Chondrocyte (in vitro differentiated cells): Measurements from ENCODE around the gene TLCD3B. TPM values are rescaled to one million over a fixed set of nuclear protein-coding genes. Genes with fewer than 3 reads are reported as not detected.

Experiments used
- DNase-seq: peaks from one replicate; pipeline ENCODE4 v3.0.0; 2021; ENCODE audit warnings: mixed read lengths, low spot score
- H3K27ac Mint-ChIP-seq: one replicate; pipeline ENCODE4 v1.8.0; 2021; ENCODE audit warnings: mild to moderate bottlenecking, moderate library complexity, mixed read lengths; ENCODE audit not compliant: unreplicated experiment
- H3K27me3 Mint-ChIP-seq: 2 replicates; pipeline ENCODE4 v1.8.0; 2021; ENCODE audit warnings: low read depth, mixed read lengths
- H3K36me3 Mint-ChIP-seq: 2 replicates; pipeline ENCODE4 v1.8.0; 2021; ENCODE audit warnings: low read depth, mixed read lengths
- H3K4me1 Mint-ChIP-seq: 2 replicates; pipeline ENCODE4 v1.8.0; 2021; ENCODE audit warnings: low read depth, mild to moderate bottlenecking, mixed read lengths
- H3K4me3 Mint-ChIP-seq: one replicate; pipeline ENCODE4 v1.8.0; 2021; ENCODE audit warnings: mild to moderate bottlenecking, moderate library complexity, mixed read lengths; ENCODE audit not compliant: unreplicated experiment
- H3K9me3 Mint-ChIP-seq: 2 replicates; pipeline ENCODE4 v1.8.0; 2021; ENCODE audit warnings: low read depth, mixed read lengths
- CTCF ChIP-seq: fragments of 200-600 bp; sonication (generic); IDR thresholded peaks from 2 replicates; pipeline ENCODE4 v1.5.0; 2021; ENCODE audit warnings: antibody characterized with exemption, mild to moderate bottlenecking, moderate library complexity
- total RNA-seq: library from RNA; stranded (reverse); gene quantifications from 3 replicates; pipeline ENCODE4 v1.2.1, GENCODE V29; 2021

TLCD3B gene
- total RNA-seq, 1 donor from 2014 or later: 0.77 TPM

GRCh38 chr16:30004424-30004776, 26.7 kb downstream of the TLCD3B start:
- DNase-seq: no peak
- no peak overlapping the region for H3K4me3 Mint-ChIP-seq
- peaks cover 1% of the 10 kb centered on the region for H3K27me3 Mint-ChIP-seq
- no peak overlapping the region for H3K27ac Mint-ChIP-seq
- no peaks in the 10 kb centered on the region for H3K4me1 Mint-ChIP-seq
- no peaks in the 10 kb centered on the region for H3K9me3 Mint-ChIP-seq
- H3K36me3 Mint-ChIP-seq: peaks cover 3% of the 10 kb centered on the region
- no peak for TF ChIP-seq CTCF

DNA sequence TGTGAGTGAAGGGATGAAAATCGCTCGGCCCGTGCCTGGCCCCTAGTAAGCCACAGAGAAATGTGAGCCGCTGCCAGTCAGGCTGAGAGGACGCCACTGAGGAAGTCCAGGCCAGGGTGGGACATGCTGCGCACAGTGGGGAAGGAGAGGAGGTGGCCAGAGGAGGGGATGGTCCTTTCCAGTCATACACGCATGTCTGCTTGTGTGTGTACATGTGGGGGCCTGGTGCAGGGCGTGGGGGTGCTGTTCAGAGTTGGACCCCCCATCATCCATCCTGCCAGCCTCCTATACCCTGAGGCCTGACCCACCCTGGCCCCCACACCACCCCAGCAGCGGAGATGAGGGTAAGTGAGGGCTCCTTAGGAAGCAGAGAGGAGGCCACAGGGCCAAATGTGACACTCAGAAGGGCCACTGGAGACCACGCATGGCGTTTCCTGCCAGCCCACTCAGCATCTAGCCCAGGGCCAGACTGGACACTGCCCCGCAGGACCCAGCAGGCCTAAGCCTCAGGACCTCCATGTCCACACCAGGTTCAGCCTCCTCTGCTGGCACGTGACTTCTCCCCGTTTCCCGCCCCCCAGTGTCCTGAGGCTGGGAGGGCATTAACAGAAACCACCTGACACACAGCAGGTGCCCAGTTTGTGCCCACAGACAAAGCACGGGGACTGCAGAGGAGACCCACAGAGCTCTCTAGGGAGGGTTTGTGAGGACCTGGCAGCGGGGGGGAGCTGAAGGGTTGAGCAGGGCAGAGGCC, 27.2 kb downstream of the TLCD3B start:
- Mint-ChIP-seq H3K4me3 (no peak overlapping the region), H3K27ac (no peak overlapping the region), H3K9me3 (no peaks in the 10 kb centered on the region), H3K27me3 (no peaks in the 10 kb centered on the region), H3K4me1 (no peaks in the 10 kb centered on the region), H3K36me3 (peaks cover 3% of the 10 kb centered on the region)
- no peak for TF ChIP-seq CTCF
- DNase-seq: no peak

DNA sequence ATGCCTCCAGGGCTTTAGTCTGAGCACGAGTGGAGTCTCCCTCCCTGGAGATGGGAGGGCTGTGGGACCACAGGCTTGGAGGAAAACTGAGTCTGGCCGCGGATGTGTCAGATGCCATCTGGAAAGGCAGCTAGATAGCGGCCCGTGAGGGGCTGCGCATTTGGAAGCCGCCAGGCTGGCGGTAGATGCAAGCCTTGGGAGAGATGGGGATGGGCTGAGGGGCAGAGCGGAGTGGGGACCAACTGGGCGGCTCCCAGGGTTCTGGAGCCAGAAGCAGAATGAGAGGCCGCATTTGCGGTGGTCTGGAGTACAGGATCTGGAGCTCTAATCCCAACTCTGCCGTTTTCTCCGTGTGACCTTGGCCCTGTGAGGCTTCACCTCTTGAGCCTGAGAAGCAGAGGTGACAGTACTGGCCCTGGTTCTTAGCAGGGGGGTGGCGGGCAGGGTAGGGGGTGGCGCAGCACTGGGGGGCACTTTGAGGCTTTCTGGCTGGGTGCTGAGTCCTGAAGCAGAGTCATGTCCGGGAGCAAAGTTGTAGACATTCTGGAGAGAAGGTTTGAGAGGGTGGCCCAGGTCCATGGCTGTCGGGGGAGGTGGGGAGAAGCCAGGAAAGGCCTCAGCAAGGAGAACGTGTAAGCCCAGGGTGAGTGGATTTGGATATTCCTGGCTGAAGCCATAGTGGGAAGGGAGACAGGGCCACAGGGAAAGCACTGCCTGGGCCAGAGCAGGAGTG, 28.3 kb downstream of the TLCD3B start:
- no peak for TF ChIP-seq CTCF
- Mint-ChIP-seq H3K36me3 (peaks cover 3% of the 10 kb centered on the region), H3K27me3 (no peaks in the 10 kb centered on the region), H3K9me3 (no peaks in the 10 kb centered on the region), H3K4me1 (no peaks in the 10 kb centered on the region), H3K4me3 (no peak overlapping the region), H3K27ac (peak overlapping the region; percentile 45)
- DNase-seq: no peak

DNA sequence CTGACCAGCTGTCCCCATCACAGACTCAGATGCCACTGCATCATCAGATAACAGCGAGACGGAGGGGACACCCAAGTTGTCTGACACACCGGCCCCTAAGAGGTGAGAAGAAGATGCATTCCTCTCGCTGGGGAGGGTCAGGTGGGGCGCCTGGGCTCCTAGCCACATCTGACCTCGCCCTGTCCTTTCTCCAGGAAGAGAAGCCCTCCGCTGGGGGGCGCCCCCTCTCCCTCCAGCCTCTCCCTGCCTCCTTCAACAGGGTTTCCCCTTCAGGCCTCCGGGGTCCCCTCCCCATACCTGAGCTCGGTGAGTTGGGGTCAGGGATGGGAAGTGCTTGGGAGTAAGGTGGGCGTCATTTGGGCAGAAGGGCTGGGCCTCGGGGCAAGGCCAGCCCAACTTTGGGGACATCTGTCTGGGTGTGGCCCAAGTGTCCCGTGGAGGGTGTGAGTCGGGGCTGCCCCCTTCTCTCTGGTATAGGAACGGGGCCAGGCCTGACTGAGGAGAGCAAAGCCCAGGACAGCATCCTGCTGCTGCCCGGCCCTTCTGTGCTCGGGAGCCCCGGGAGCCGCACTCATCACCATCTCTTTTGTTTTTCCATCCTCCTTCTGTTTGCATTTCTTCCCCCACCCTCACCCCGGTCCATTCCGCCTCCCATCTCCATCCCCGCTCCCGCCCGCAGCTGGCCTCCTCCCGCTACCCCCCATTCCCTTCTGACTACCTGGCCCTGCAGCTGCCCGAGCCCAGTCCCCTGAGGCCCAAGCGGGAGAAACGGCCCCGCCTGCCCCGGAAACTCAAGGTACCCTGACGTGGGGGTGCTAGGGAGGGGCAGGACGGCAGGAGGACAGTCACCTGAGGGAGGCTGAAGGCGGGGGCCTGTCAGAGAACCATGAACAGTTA, 30.1 kb downstream of the TLCD3B start:
- Mint-ChIP-seq H3K4me1 (peaks cover 11% of the 10 kb centered on the region), H3K4me3 (no peak overlapping the region), H3K27me3 (no peaks in the 10 kb centered on the region), H3K27ac (no peak overlapping the region), H3K36me3 (peaks cover 3% of the 10 kb centered on the region), H3K9me3 (no peaks in the 10 kb centered on the region)
- no peak for TF ChIP-seq CTCF
- peak; percentile 90 for DNase-seq

DNA sequence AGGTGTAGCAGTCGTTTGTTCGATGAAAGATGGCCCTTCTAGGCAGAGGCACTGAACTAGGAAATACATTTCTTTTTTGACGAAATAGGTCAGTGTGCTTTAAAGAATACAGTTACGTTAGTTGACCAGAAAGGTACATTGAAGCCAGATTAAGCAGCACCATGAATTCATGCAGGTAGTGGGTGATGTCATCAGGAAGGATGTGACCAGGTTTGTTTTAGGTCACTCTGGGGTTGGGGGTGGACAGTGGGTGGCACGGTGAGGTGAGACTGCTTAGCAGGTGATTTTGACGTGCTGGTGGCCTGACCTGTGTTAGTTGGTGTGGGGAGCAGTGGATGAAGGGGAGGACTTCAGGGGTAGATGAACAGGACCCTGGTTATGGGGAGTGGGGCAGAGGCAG, 31.5 kb downstream of the TLCD3B start:
- peaks cover 16% of the 10 kb centered on the region for H3K4me1 Mint-ChIP-seq
- H3K9me3 Mint-ChIP-seq: no peaks in the 10 kb centered on the region
- H3K36me3 Mint-ChIP-seq: peaks cover 3% of the 10 kb centered on the region
- H3K27ac Mint-ChIP-seq: no peak overlapping the region
- DNase-seq: no peak
- H3K4me3 Mint-ChIP-seq: no peak overlapping the region
- no peaks in the 10 kb centered on the region for H3K27me3 Mint-ChIP-seq
- no peak for TF ChIP-seq CTCF
